PC-3 (cell line): ENCODE data around the gene KRTCAP2. TPM values are rescaled to one million over a fixed set of nuclear protein-coding genes. Genes with fewer than 3 reads are reported as not detected.
A peak's percentile ranks its signal among the peaks of the same experiment; 100 is the strongest.

Experiments used
- ATAC-seq: fragments of 200-7000 bp; cut with Tn5 transposase; 2 replicates; pipeline ENCODE4 v1.9.1; 2020; ENCODE audit warnings: mild to moderate bottlenecking, moderate library complexity
- BruUV-seq: library from RNA; stranded (reverse); fragments of 400-500 nt; replicated peaks from 2 replicates; lab custom pipeline; 2021; lab: Mats Ljungman, UMichigan
- CTCF ChIA-PET: fragments of 300-600 bp; sonication (Branson Sonifier 250); formaldehyde crosslinking; loops from one replicate; lab custom pipeline; 2022; ENCODE audit warnings: antibody characterized with exemption; lab: Charles Lee
- POLR2A ChIA-PET: fragments of 300-600 bp; sonication (Branson Sonifier 250); formaldehyde crosslinking; loops from one replicate; lab custom pipeline; 2022; ENCODE audit warnings: antibody characterized with exemption; ENCODE audit not compliant: unreplicated experiment; lab: Charles Lee
- DNase-seq: peaks from one replicate; pipeline ENCODE4 v3.0.0-alpha.2; 2015
- H2AFZ ChIP-seq: fragments of 300-600 bp; sonication (generic); 2 replicates; pipeline ENCODE4 v1.6.0; 2016; ENCODE audit warnings: antibody characterized with exemption, low read length
- H3F3A ChIP-seq: fragments of 300-600 bp; sonication (generic); one replicate; pipeline ENCODE4 v1.6.0; 2017; ENCODE audit warnings: antibody characterized with exemption, low read length, control low read depth, mild to moderate bottlenecking; ENCODE audit not compliant: unreplicated experiment
- H3K27ac ChIP-seq: fragments of 300-600 bp; sonication (generic); 2 replicates; pipeline ENCODE4 v1.5.1; 2016; ENCODE audit warnings: mild to moderate bottlenecking, low read length
- H3K27me3 ChIP-seq: fragments of 300-600 bp; sonication (generic); 2 replicates; pipeline ENCODE4 v1.6.1; 2016; ENCODE audit warnings: low read length, mixed read lengths
- H3K36me3 ChIP-seq: fragments of 300-600 bp; sonication (generic); 2 replicates; pipeline ENCODE4 v1.6.1; 2016; ENCODE audit warnings: low read depth, mixed run types, low read length, mixed read lengths
- H3K4me1 ChIP-seq: fragments of 300-600 bp; sonication (generic); 2 replicates; pipeline ENCODE4 v1.5.1; 2016; ENCODE audit warnings: low read length; ENCODE audit not compliant: insufficient read depth
- H3K4me2 ChIP-seq: fragments of 300-600 bp; sonication (generic); 2 replicates; pipeline ENCODE4 v1.6.0; 2016; ENCODE audit warnings: low read length
- H3K4me3 ChIP-seq: fragments of 300-600 bp; sonication (generic); 2 replicates; pipeline ENCODE4 v1.5.1; 2016; ENCODE audit warnings: mild to moderate bottlenecking, low read length, mixed read lengths
- H3K79me2 ChIP-seq: fragments of 300-600 bp; sonication (generic); 2 replicates; pipeline ENCODE4 v1.6.1; 2017; ENCODE audit warnings: low read length, mixed read lengths
- H3K9ac ChIP-seq: fragments of 300-600 bp; sonication (generic); 2 replicates; pipeline ENCODE4 v1.6.0; 2016; ENCODE audit warnings: mild to moderate bottlenecking, low read length
- H3K9me2 ChIP-seq: fragments of 300-600 bp; sonication (generic); replicated peaks from 2 replicates; pipeline ENCODE4 v1.6.1; 2016; ENCODE audit warnings: mixed run types, low read length, mixed read lengths
- H3K9me3 ChIP-seq: fragments of 300-600 bp; sonication (generic); 2 replicates; pipeline ENCODE4 v1.6.1; 2016; ENCODE audit warnings: low read length, mixed read lengths
- H4K20me1 ChIP-seq: fragments of 300-600 bp; sonication (generic); 2 replicates; pipeline ENCODE4 v1.6.1; 2016; ENCODE audit warnings: low read length, mixed read lengths
- CTCF ChIP-seq: fragments of 300-600 bp; sonication (generic); conservative IDR thresholded peaks from 2 replicates; pipeline ENCODE4 v1.5.1; 2017; ENCODE audit warnings: antibody characterized with exemption, low read depth, mild to moderate bottlenecking, low read length
- EZH2 ChIP-seq: fragments of 300-600 bp; sonication (generic); IDR thresholded peaks from one replicate; pipeline ENCODE4 v1.6.1; 2017; ENCODE audit warnings: antibody characterized with exemption, mild to moderate bottlenecking, low read length; ENCODE audit not compliant: unreplicated experiment
- EZH2phosphoT487 ChIP-seq: fragments of 300-600 bp; sonication (generic); IDR thresholded peaks from 2 replicates; pipeline ENCODE4 v1.6.1; 2018; ENCODE audit warnings: mild to moderate bottlenecking, antibody characterized with exemption, low read length, borderline replicate concordance
- intact Hi-C: fragments of 100-400 bp; cut with micrococcal nuclease; formaldehyde crosslinking; loops from 2 replicates; pipeline ENCODE4 v1.9.0; 2023
- total RNA-seq: library from RNA; depleted of rRNA; stranded (reverse); fragments of >200 nt; gene quantifications from 2 replicates; pipeline ENCODE4 v1.2.3, GENCODE V29; 2014

KRTCAP2 gene
- total RNA-seq, 1 experiment from 2014 or later, result 241 TPM

DNA sequence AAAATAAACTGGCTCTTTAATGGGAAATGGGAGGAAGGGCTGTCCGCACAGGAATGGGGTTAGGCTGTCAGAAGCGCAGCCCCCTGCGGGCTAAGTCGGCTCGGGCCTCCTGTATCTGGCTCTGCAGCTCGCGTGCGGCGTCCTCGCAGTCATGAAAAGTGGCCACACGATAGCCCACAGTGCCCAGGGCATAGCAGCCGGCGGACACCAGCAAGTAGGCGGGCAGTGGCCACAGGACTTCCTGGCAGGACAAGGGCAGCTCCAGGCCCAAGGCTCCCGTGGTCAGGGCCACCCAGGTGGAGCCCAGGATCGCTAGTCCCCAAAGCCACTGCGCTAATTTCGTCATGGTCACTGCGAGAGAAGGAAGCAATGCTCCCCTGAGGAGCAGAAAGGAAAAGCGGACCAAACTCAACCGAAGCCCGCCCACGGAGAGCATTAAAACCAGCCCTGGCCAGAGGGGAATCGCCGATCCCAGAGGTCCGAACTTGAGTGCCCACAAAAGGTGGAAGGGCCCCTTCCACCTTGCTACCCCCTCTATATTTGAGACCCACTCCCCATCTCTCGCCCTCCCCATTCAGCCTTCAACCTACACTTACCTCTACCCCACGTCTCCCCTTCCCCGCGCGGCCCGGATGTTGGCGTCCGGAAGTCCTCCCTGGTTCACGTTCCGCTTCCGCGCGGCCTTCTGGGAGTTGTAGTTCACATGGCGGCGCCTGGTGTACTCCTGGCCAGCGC, 33.0 kb downstream of the KRTCAP2 start, which contains the start of gene DPM3:
TSS of gene DPM3 (minus strand) at position 637 of the 735 bp plus-strand sequence. CDS start at position 346, 291 bp downstream.
- no peaks in the 10 kb centered on the region for H4K20me1 ChIP-seq
- peak; percentile 88 for DNase-seq
- ATAC-seq, result peak; percentile 63
- H3K4me1 ChIP-seq, result peaks cover 27% of the 10 kb centered on the region
- BruUV-seq, result TSS peak; percentile 62
- H3K9me3 ChIP-seq, result no peaks in the 10 kb centered on the region
- H3K27ac ChIP-seq, result peak within 1 kb of the TSS; percentile 61
- ChIA-PET POLR2A (interaction anchor here (0.9 kb wide), 1 partner anchor 10 kb away, joined by 5 read pairs; no protein-coding TSS in a partner anchor), CTCF (no interaction called here)
- peak within 1 kb of the TSS; percentile 94 for H3K4me2 ChIP-seq
- intact Hi-C loops, result loop anchor here (5.0 kb wide), 1 partner anchor 168 kb away; the partner anchor contains the start of genes CKS1B and SHC1
- TF ChIP-seq EZH2, result no peak
- no peak for TF ChIP-seq EZH2phosphoT487
- TF ChIP-seq CTCF, result no peak
- peak within 1 kb of the TSS; percentile 74 for H3K4me3 ChIP-seq
- no peaks in the 10 kb centered on the region for H3F3A ChIP-seq
- H3K36me3 ChIP-seq, result peaks cover 3% of the 10 kb centered on the region; the same call in 1 of the 2 replicates
- H2AFZ ChIP-seq, result peak within 1 kb of the TSS; percentile 98
- H3K9ac ChIP-seq, result peak within 1 kb of the TSS; percentile 82
- peaks cover 37% of the 10 kb centered on the region for H3K79me2 ChIP-seq
- no peaks in the 10 kb centered on the region for H3K9me2 ChIP-seq
- no peaks in the 10 kb centered on the region for H3K27me3 ChIP-seq

GRCh38 chr1:155137154-155137949, 35.8 kb downstream of the KRTCAP2 start:
- H4K20me1 ChIP-seq, result no peaks in the 10 kb centered on the region
- DNase-seq, result no peak
- POLR2A ChIA-PET, result no interaction called here

More at GRCh38 chr1:155137154-155137949, 35.8 kb downstream of the KRTCAP2 start:
- no TSS peak for BruUV-seq
- Histone ChIP-seq H3K27ac (peak overlapping the region; percentile 94), H3K9me2 (no peaks in the 10 kb centered on the region), H3K36me3 (peaks cover 16% of the 10 kb centered on the region), H3K79me2 (peaks cover 37% of the 10 kb centered on the region), H3K27me3 (no peaks in the 10 kb centered on the region), H2AFZ (no peak overlapping the region), H3K4me1 (peaks cover 44% of the 10 kb centered on the region), H3K4me2 (peak overlapping the region; percentile 91), H3K9ac (peak overlapping the region; percentile 89; the same call in 1 of the 2 replicates), H3F3A (no peaks in the 10 kb centered on the region), H3K4me3 (peak overlapping the region; percentile 87), H3K9me3 (no peaks in the 10 kb centered on the region)
- intact Hi-C loops, result loop anchor here (5.0 kb wide), 1 partner anchor 165 kb away; the partner anchor contains the start of genes CKS1B and SHC1
- no peak for ATAC-seq
- TF ChIP-seq EZH2 (no peak), EZH2phosphoT487 (no peak), CTCF (no peak)
- CTCF ChIA-PET, result interaction anchor here (0.6 to 0.8 kb wide), 2 partner anchors 30 to 852 kb away, joined by 4 to 5 read pairs; no protein-coding TSS in a partner anchor
